Transverse colon (tissue), 4 donors: ENCODE data around the gene TRIM47. TPM values are rescaled to one million over a fixed set of nuclear protein-coding genes. Genes with fewer than 3 reads are reported as not detected.
"Not testable (repeated sequence)": the region's sequence is repeated elsewhere in the genome, so short reads cannot be mapped to it uniquely, and the experiment has no call there.

Experiments used
- DNase-seq: peaks from one replicate; pipeline ENCODE4 v3.0.0-alpha.2; 2019
- H3K27ac ChIP-seq, 4 donors: fragments of 200-600 bp; sonication (generic); 2 replicates each; pipeline ENCODE4 v1.5.1; 2016 to 2018; ENCODE audit warnings: inconsistent platforms in 4 of 4
- H3K27me3 ChIP-seq: fragments of 200-600 bp; sonication (generic); 2 replicates; pipeline ENCODE4 v1.5.1; 2017; ENCODE audit warnings: inconsistent platforms
- H3K36me3 ChIP-seq, 4 donors: fragments of 200-600 bp; sonication (generic); 2 replicates each; pipeline ENCODE4 v1.5.1; 2017 to 2019; ENCODE audit warnings: inconsistent platforms in 4 of 4
- H3K4me1 ChIP-seq, 4 donors: fragments of 200-600 bp; sonication (generic); 2 replicates each; pipeline ENCODE4 v1.5.1; 2017 to 2020; ENCODE audit warnings: inconsistent platforms in 4 of 4
- H3K4me3 ChIP-seq, 4 donors: fragments of 200-600 bp; sonication (generic); 1 replicate in 1 of 4; 2 replicates in 3 of 4; pipeline versions ENCODE4 v1.5.1 to v1.6.1; 2017 to 2019; ENCODE audit warnings: inconsistent platforms in 4 of 4
- H3K9me3 ChIP-seq, 2 donors: fragments of 200-600 bp; sonication (generic); 2 replicates each; pipeline ENCODE4 v1.5.1; 2017 to 2019; ENCODE audit warnings: inconsistent platforms in 2 of 2
- EP300 ChIP-seq: sonication (generic); formaldehyde crosslinking; IDR thresholded peaks from one replicate; pipeline ENCODE4 v1.6.1; 2017; ENCODE audit warnings: antibody characterized with exemption, low read depth
- POLR2A ChIP-seq: fragments of 450-650 bp; IDR thresholded peaks from one replicate; pipeline ENCODE4 v1.6.1; 2016; ENCODE audit warnings: antibody characterized with exemption, mild to moderate bottlenecking, moderate library complexity
- POLR2AphosphoS5 ChIP-seq, 3 donors: sonication (generic); formaldehyde crosslinking; IDR thresholded peaks; one replicate each; pipeline ENCODE4 v1.6.1; 2016; ENCODE audit warnings: antibody characterized with exemption in 3 of 3
- WGBS, 2 donors: methylation state at CpG; one replicate each; pipeline ENCODE4 v1.1.5; 2018; ENCODE audit warnings: low coverage in 1 of 2; 5-methylcytosine and 5-hydroxymethylcytosine counted together
- in situ Hi-C, 4 donors: fragments of 200-750 bp; cut with MboI; loops; one replicate each; pipeline versions ENCODE4 v1.15.0 to v1.15.1; 2017; ENCODE audit warnings: low sequenced_read_pairs in 3 of 4, low pct_ligation_motif_present in 1 of 4, low pct_unique_long_range_greater_than_20kb in 1 of 4
- intact Hi-C: fragments of 100-400 bp; cut with DNase I; formaldehyde crosslinking; loops from one replicate; pipeline ENCODE4 v1.15.1; 2023; ENCODE audit warnings: low total_unique reads
- total RNA-seq, 4 donors: library from RNA; depleted of rRNA; stranded (reverse); fragments of >200 nt; gene quantifications; one replicate each; pipeline ENCODE4 v1.1.0, GENCODE V29; 2016
- TF ChIP-seq, protein P1 (sequence below), 5 experiments: fragments of 200-600 bp in 3 of 5; fragments of 450-650 bp in 2 of 5; sonication (generic) in 3 of 5; IDR thresholded peaks; 1 replicate in 2 of 5; 2 replicates in 3 of 5; pipeline ENCODE4 v1.5.1; 2016 to 2017; ENCODE audit warnings: antibody characterized with exemption in 5 of 5, inconsistent platforms in 3 of 5, mild to moderate bottlenecking in 2 of 5, moderate library complexity in 1 of 5

Gene TRIM47
- total RNA-seq, 4 donors from 2014 or later = 38.6 to 118 (median 41.0) TPM

DNA sequence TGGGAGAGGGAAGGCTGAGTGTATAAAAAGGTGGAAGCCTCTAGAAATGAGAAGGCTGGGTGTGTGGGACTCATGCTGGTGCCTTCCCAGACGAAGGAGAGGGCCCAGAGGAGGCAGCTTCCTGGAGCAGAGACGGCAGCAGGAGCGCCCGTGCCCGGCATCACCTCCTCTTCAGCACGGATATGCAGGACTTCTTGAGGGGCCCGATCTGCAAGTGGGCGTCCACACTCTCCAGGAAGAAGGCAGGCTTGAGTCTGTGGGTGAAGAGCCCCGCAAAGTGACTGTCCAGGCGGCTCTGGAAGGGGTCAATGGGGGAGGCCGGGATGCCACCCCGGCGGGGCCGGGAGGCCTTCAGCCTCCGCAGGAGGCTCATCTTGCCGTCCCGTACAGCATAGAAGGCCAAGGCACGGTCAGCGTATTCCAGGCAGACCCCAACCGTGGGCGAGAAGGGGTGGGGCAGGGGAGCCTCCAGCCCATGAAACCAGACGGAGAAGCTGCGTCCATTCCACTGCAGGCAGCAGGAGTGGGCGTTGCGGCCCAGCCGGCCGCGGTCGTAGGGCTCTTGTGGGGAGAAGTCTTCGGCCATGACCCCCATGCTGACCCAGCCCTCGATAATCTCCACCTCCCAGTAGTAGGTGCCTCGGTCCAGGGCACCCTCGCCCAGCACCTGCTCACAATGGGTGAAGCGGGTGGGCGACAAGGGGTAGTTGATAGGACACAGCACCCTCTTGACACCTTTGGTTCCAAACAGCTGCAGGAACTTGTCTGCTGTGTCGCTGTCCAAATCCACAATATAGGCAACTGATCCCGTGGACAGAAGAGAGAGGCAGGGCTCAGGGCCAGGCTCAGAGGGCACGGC lies 3.8 kb downstream of the TRIM47 start:
- peaks cover 46 to 74% (median 58%) of the 10 kb centered on the region in 4 donors for H3K4me1 ChIP-seq
- DNase-seq = no peak

DNA sequence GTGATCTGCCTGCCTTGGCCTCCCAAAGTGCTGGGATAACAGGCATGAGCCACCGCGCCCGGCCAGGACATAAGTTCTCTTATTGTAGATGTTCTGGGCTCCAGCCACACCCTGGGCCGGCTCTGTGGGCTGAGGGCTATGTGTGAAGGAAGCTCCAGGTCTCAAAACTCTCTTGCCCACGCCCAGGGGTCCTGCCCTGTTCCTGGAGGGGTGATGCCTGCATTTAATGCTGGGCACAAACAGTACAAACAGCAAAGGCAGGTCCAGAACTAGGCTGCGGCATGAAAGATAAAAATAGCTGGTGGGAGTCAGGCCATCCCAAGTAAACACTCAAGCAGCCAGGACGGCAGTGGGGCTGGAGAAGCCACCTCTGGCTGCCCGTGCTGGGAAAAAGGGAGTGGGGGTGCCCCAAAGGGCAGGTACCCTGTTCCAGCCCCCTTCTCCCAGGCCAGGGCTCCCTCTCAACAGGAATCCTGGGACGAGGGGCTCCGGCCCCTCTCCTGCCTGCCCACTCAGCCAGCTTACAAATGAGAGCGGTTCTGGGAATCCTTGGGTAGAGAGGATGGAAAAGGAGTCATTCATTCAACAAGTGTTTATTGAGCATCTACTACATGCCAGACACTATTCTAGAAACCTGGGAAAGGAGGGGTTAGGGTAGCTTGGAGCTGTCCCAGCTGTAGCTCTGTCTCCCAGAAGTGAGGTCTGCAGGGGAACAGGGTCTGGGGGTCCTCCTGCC lies 4.6 kb downstream of the TRIM47 start:
- no peak for TF ChIP-seq POLR2AphosphoS5 (IDR thresholded peaks at IDR 0.05)
- TF ChIP-seq, protein P1, sequence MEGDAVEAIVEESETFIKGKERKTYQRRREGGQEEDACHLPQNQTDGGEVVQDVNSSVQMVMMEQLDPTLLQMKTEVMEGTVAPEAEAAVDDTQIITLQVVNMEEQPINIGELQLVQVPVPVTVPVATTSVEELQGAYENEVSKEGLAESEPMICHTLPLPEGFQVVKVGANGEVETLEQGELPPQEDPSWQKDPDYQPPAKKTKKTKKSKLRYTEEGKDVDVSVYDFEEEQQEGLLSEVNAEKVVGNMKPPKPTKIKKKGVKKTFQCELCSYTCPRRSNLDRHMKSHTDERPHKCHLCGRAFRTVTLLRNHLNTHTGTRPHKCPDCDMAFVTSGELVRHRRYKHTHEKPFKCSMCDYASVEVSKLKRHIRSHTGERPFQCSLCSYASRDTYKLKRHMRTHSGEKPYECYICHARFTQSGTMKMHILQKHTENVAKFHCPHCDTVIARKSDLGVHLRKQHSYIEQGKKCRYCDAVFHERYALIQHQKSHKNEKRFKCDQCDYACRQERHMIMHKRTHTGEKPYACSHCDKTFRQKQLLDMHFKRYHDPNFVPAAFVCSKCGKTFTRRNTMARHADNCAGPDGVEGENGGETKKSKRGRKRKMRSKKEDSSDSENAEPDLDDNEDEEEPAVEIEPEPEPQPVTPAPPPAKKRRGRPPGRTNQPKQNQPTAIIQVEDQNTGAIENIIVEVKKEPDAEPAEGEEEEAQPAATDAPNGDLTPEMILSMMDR (IDR thresholded peaks at IDR 0.05) = no peak
- no peak for TF ChIP-seq POLR2A
- no peak for TF ChIP-seq EP300
- Histone ChIP-seq H3K27ac (peak overlapping the region; percentile 94 to 97 (median 96)), H3K36me3 (no peaks in the 10 kb centered on the region), H3K9me3 (no peaks in the 10 kb centered on the region), H3K4me1 (peaks cover 51 to 76% (median 63%) of the 10 kb centered on the region in 4 donors), H3K27me3 (no peaks in the 10 kb centered on the region), H3K4me3 (no peak overlapping the region)
- DNase-seq = no peak
- WGBS, 2 donors = 66% methylated on average over 10 of the region's 11 CpGs; no CpG with 5 or more reads in 1 of the 2 donors
- in situ Hi-C loops = no loop called here
- intact Hi-C loops = no loop called here

More for the DNA sequence above, 3.8 kb downstream of the TRIM47 start:
- in situ Hi-C loops (loop anchor here in 1 of 4 donors (25.0 kb wide), 1 partner anchor 112 kb away; the partner anchor contains the start of gene GALK1), intact Hi-C loops (loop anchor here (5.0 kb wide), 1 partner anchor 853 kb away; the partner anchor contains the start of genes JMJD6 and METTL23)
- Histone ChIP-seq H3K9me3 (no peaks in the 10 kb centered on the region), H3K27me3 (no peaks in the 10 kb centered on the region), H3K27ac (peak overlapping the region; percentile 94 to 97 (median 96)), H3K4me3 (no peak overlapping the region), H3K36me3 (no peaks in the 10 kb centered on the region)
- 60 to 86% methylated on average over 1 to 37 of the region's 38 CpGs for WGBS, 2 donors
- TF ChIP-seq POLR2A = no peak

DNA sequence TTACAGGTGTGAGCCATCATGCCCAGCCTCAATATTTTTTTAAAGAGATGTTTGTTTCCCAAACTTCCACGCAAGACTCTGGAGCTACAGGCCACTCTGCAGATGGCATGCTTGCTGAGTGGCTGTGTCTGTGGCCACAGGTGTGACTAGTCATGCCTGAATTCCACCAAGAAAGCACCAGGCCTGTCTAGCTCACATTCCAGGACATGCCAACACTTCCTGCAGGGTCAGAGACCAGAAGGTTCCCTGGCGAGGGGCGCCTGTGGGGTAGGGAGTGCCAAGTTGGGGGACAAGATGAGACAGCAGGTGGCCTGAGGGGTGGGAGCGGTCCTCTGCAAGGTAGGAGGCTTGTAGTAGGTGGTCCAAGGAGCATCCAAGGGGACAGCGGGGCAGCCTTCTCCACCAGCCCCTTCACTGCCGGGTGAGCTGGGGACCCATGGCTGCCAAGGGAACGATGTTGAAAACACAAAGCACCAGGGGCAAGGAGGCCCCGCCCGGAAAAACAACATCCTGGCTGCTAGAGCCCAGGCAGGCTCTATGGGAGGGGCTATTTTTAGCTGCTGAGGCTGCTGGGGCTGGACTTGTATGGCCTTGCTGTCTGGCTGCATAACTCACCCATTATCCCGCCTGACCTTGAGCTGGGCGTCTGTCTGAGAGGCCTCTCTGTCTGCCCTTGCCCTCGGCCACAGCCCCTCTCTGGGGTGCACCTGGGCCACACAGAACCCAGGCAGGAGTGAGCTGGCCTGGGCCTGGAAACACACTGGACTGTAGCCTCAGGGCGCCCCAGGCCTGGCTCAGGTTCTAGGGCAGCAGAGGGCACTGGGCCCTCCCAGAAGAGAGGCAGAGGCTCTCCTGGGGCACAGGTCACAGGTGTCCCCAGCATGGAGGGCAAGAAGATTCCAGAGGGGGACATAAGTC lies 5.7 kb downstream of the TRIM47 start:
- DNase-seq = peak; percentile 78
- WGBS, 2 donors = 30 to 45% methylated on average over 4 to 13 of the region's 13 CpGs
- TF ChIP-seq POLR2A (peak; percentile 29), POLR2AphosphoS5 (IDR thresholded peaks at IDR 0.05) (peak; percentile 24 to 47 (median 41)), EP300 (no peak)
- peaks cover 51 to 76% (median 64%) of the 10 kb centered on the region in 4 donors for H3K4me1 ChIP-seq
- H3K27me3 ChIP-seq = no peaks in the 10 kb centered on the region
- H3K9me3 ChIP-seq = no peaks in the 10 kb centered on the region
- in situ Hi-C loops = no loop called here
- H3K36me3 ChIP-seq = no peaks in the 10 kb centered on the region
- peak overlapping the region; percentile 94 to 97 (median 96) for H3K27ac ChIP-seq
- H3K4me3 ChIP-seq = no peak overlapping the region
- intact Hi-C loops = no loop called here

DNA sequence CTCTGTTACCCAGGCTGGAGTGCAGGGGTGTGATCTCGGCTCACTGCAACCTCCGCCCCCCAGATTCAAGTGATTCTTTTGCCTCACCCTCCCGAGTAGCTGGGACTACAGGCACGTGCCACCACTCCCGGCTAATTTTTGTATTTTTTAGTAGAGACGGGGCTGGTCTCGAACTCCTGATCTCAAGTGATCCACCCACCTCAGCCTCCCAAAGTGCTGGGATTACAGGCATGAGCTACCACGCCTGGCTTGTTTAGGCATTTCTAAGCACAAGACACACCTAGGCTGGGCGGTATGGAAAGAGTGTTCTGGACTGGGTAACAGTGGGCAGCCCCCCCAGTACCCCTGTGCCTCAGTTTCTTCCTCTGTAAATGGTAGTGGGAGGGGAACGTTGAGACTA lies 8.2 kb downstream of the TRIM47 start:
- H3K27ac ChIP-seq = peak overlapping the region; percentile 81 to 94 (median 90)
- in situ Hi-C loops, intact Hi-C loops, H3K36me3 ChIP-seq, H3K9me3 ChIP-seq, DNase-seq, H3K27me3 ChIP-seq: not testable (repeated sequence)
- peak overlapping the region in 2 of 4 donors; percentile 1 to 2 for H3K4me3 ChIP-seq
- 68% methylated on average over 10 of the region's 10 CpGs; no CpG with 5 or more reads in 1 of the 2 donors for WGBS, 2 donors
- peaks cover 34 to 55% (median 42%) of the 10 kb centered on the region in 4 donors for H3K4me1 ChIP-seq
